T-helper 2 cell treated with Interferon-gamma antibody and Interleukin-4, amounts not matched to agents 100 ng/mL and 5 ng/mL, for 36 hours (primary cell): ENCODE measurements around the gene ATAD1. TPM values are rescaled to one million over a fixed set of nuclear protein-coding genes. Genes with fewer than 3 reads are reported as not detected.
"Not testable (repeated sequence)": the region's sequence is repeated elsewhere in the genome, so short reads cannot be mapped to it uniquely, and the experiment has no call there.

ENCODE experiments used
- intact Hi-C: fragments of 100-400 bp; cut with micrococcal nuclease; formaldehyde crosslinking; loops from one replicate; pipeline ENCODE4 v1.15.1; 2023
- total RNA-seq: library from RNA; stranded (reverse); gene quantifications from 2 replicates; pipeline ENCODE4 v1.2.3, GENCODE V29; 2022

The ATAD1 gene
- total RNA-seq: 43.1 and 43.7 TPM in 2 replicates

- intact Hi-C loops: loop anchor here (1.0 to 10.0 kb wide), 6 partner anchors 36 to 735 kb away; partner anchors contain the start of genes GLUD1 and SHLD2
Observed at GRCh38 chr10:87817609-87818504, at the start of gene ATAD1. Gene ATAD1, minus strand, starts transcription at chr10:87818226. Its CDS starts 3,627 bp downstream, at chr10:87814599.

- intact Hi-C loops: loop anchor here (10.0 kb wide), 2 partner anchors 197 to 967 kb away; no protein-coding TSS in a partner anchor
Observed at GRCh38 chr10:87867453-87867852, 49.4 kb upstream of the ATAD1 start.

GRCh38 chr10:87866412-87866974 lies 48.5 kb upstream of the ATAD1 start:
- intact Hi-C loops: loop anchor here (10.0 kb wide), 2 partner anchors 198 to 968 kb away; no protein-coding TSS in a partner anchor

GRCh38 chr10:87865241-87865881 lies 47.3 kb upstream of the ATAD1 start:
- intact Hi-C loops: loop anchor here (10.0 kb wide), 2 partner anchors 199 to 969 kb away; no protein-coding TSS in a partner anchor

- intact Hi-C loops: loop anchor here (5.0 to 10.0 kb wide), 5 partner anchors 53 to 970 kb away; partner anchors contain the start of gene PAPSS2
Observed at GRCh38 chr10:87864496-87865059, 46.6 kb upstream of the ATAD1 start.

- intact Hi-C loops: loop anchor here (1.0 to 10.0 kb wide), 8 partner anchors 53 to 971 kb away; partner anchors contain the start of genes GLUD1, PAPSS2 and SHLD2
Observed at GRCh38 chr10:87863951-87864495, 46.0 kb upstream of the ATAD1 start.

GRCh38 chr10:87863053-87863943 lies 45.3 kb upstream of the ATAD1 start, which contains the start of the genes KLLN and PTEN:
Gene KLLN, minus strand, starts transcription at chr10:87863533. Its CDS starts 1,046 bp downstream, at chr10:87862487.
Gene PTEN, plus strand, starts transcription at chr10:87863625. Its CDS starts 845 bp downstream, at chr10:87864470.
- intact Hi-C loops: loop anchor here (1.0 to 10.0 kb wide), 8 partner anchors 54 to 972 kb away; partner anchors contain the start of genes GLUD1, PAPSS2 and SHLD2

- intact Hi-C loops: loop anchor here (1.0 to 10.0 kb wide), 12 partner anchors 44 to 1018 kb away; partner anchors contain the start of genes ATAD1, GLUD1, PAPSS2 and SHLD2
Observed at GRCh38 chr10:87862679-87863052, 44.6 kb upstream of the ATAD1 start.

- intact Hi-C loops: loop anchor here (1.0 to 10.0 kb wide), 11 partner anchors 44 to 1018 kb away; partner anchors contain the start of genes ATAD1, GLUD1, PAPSS2 and SHLD2
Observed at GRCh38 chr10:87861953-87862678, 44.1 kb upstream of the ATAD1 start.

- intact Hi-C loops: loop anchor here (5.0 to 10.0 kb wide), 5 partner anchors 56 to 973 kb away; partner anchors contain the start of gene PAPSS2
Observed at GRCh38 chr10:87861566-87861952, 43.5 kb upstream of the ATAD1 start.

- intact Hi-C loops: loop anchor here (1.0 to 10.0 kb wide), 7 partner anchors 56 to 974 kb away; partner anchors contain the start of gene PAPSS2
Observed at GRCh38 chr10:87860816-87861403, 42.9 kb upstream of the ATAD1 start.

- intact Hi-C loops: loop anchor here (1.0 to 10.0 kb wide), 7 partner anchors 57 to 975 kb away; partner anchors contain the start of gene PAPSS2
Observed at GRCh38 chr10:87860156-87860795, 42.2 kb upstream of the ATAD1 start.

- intact Hi-C loops: not testable (repeated sequence)
Observed at GRCh38 chr10:87855665-87856064, 37.6 kb upstream of the ATAD1 start.

GRCh38 chr10:87855247-87855646 lies 37.2 kb upstream of the ATAD1 start:
- intact Hi-C loops: not testable (repeated sequence)

GRCh38 chr10:87852089-87852488 lies 34.1 kb upstream of the ATAD1 start:
- intact Hi-C loops: no loop called here

GRCh38 chr10:87850742-87851205 lies 32.7 kb upstream of the ATAD1 start:
- intact Hi-C loops: loop anchor here (1.0 kb wide), 1 partner anchor 703 kb away; no protein-coding TSS in a partner anchor

GRCh38 chr10:87849001-87849400 lies 31.0 kb upstream of the ATAD1 start:
- intact Hi-C loops: no loop called here
